ENCODE results near the gene NACC2.

GRCh38 chr9:136055715-136056545 is 39.2 kb downstream of the NACC2 start:
- no peak for TF ChIP-seq CTCF (IDR thresholded peaks at IDR 0.05)
- TF ChIP-seq POLR2A (IDR thresholded peaks at IDR 0.05) = no peak
